ENCODE results near the gene NRG3.

NRG3 gene

GRCh38 chr10:82472406-82473335, 597.7 kb downstream of the NRG3 start:
- DNase-seq (ENCODE audit: low read depth) = no peak

GRCh38 chr10:82477776-82478175, 602.8 kb downstream of the NRG3 start:
- no peak for DNase-seq (ENCODE audit: low read depth)

- DNase-seq (ENCODE audit: low read depth) = no peak
Observed at GRCh38 chr10:82492647-82493046, 617.7 kb downstream of the NRG3 start.

- no peak for DNase-seq (ENCODE audit: low read depth)
Observed at GRCh38 chr10:82496114-82496513, 621.1 kb downstream of the NRG3 start.

GRCh38 chr10:82497439-82497838, 622.4 kb downstream of the NRG3 start:
- DNase-seq (ENCODE audit: low read depth) = no peak

GRCh38 chr10:82498976-82499375, 624.0 kb downstream of the NRG3 start:
- no peak for DNase-seq (ENCODE audit: low read depth)

- no peak for DNase-seq (ENCODE audit: low read depth)
Observed at GRCh38 chr10:82505009-82505408, 630.0 kb downstream of the NRG3 start.

- no peak for DNase-seq (ENCODE audit: low read depth)
Observed at GRCh38 chr10:82506680-82507376, 631.8 kb downstream of the NRG3 start.

GRCh38 chr10:82515256-82515655, 640.3 kb downstream of the NRG3 start:
- DNase-seq (ENCODE audit: low read depth) = no peak

GRCh38 chr10:82529062-82529461, 654.1 kb downstream of the NRG3 start:
- no peak for DNase-seq (ENCODE audit: low read depth)

- DNase-seq (ENCODE audit: low read depth) = no peak
Observed at GRCh38 chr10:82535457-82535856, 660.5 kb downstream of the NRG3 start.

- no peak for DNase-seq (ENCODE audit: low read depth)
Observed at GRCh38 chr10:82536668-82537067, 661.7 kb downstream of the NRG3 start.

- no peak for DNase-seq (ENCODE audit: low read depth)
Observed at GRCh38 chr10:82538272-82538671, 663.3 kb downstream of the NRG3 start.

- no peak for DNase-seq (ENCODE audit: low read depth)
Observed at GRCh38 chr10:82543631-82544030, 668.6 kb downstream of the NRG3 start.

GRCh38 chr10:82544377-82544776, 669.4 kb downstream of the NRG3 start:
- no peak for DNase-seq (ENCODE audit: low read depth)

- no peak for DNase-seq (ENCODE audit: low read depth)
Observed at GRCh38 chr10:82551506-82551905, 676.5 kb downstream of the NRG3 start.

- DNase-seq (ENCODE audit: low read depth) = no peak
Observed at GRCh38 chr10:82552267-82552666, 677.3 kb downstream of the NRG3 start.

- DNase-seq (ENCODE audit: low read depth) = no peak
Observed at GRCh38 chr10:82554381-82554780, 679.4 kb downstream of the NRG3 start.

- DNase-seq (ENCODE audit: low read depth) = no peak
Observed at GRCh38 chr10:82558014-82558607, 683.1 kb downstream of the NRG3 start.

- no peak for DNase-seq (ENCODE audit: low read depth)
Observed at GRCh38 chr10:82564353-82565196, 689.6 kb downstream of the NRG3 start.

GRCh38 chr10:82565197-82565575, 690.2 kb downstream of the NRG3 start:
- DNase-seq (ENCODE audit: low read depth) = no peak

GRCh38 chr10:82572744-82573143, 697.8 kb downstream of the NRG3 start:
- DNase-seq (ENCODE audit: low read depth) = no peak
